Measurements from ENCODE around the gene ARF5.
"Not testable (repeated sequence)": the region's sequence is repeated elsewhere in the genome, so short reads cannot be mapped to it uniquely, and the experiment has no call there.

Gene ARF5

GRCh38 chr7:127557803-127558202 is 30.4 kb upstream of the ARF5 start:
- H3K27ac ChIP-seq = no peak overlapping the region
- no peak for TF ChIP-seq ZFX (IDR thresholded peaks at IDR 0.05; ENCODE audit: borderline replicate concordance)
- TF ChIP-seq CTCF (IDR thresholded peaks at IDR 0.05) = no peak

- no peak overlapping the region for H3K27ac ChIP-seq
- TF ChIP-seq ZFX (IDR thresholded peaks at IDR 0.05; ENCODE audit: borderline replicate concordance) (no peak), CTCF (IDR thresholded peaks at IDR 0.05) (no peak)
Measured at GRCh38 chr7:127566242-127566641, 22.0 kb upstream of the ARF5 start.

- not testable (repeated sequence) for H3K27ac ChIP-seq
Measured at GRCh38 chr7:127568034-127568433, 20.2 kb upstream of the ARF5 start.

GRCh38 chr7:127571741-127572505 is 16.3 kb upstream of the ARF5 start:
- TF ChIP-seq ZFX (IDR thresholded peaks at IDR 0.05; ENCODE audit: borderline replicate concordance) (no peak), CTCF (IDR thresholded peaks at IDR 0.05) (no peak)
- no peak overlapping the region for H3K27ac ChIP-seq

- no peak overlapping the region for H3K27ac ChIP-seq
- peak; percentile 33 for TF ChIP-seq CTCF (IDR thresholded peaks at IDR 0.05)
- no peak for TF ChIP-seq ZFX (IDR thresholded peaks at IDR 0.05; ENCODE audit: borderline replicate concordance)
Measured at GRCh38 chr7:127578036-127578684, 10.1 kb upstream of the ARF5 start.

- TF ChIP-seq CTCF (IDR thresholded peaks at IDR 0.05) (no peak), ZFX (IDR thresholded peaks at IDR 0.05; ENCODE audit: borderline replicate concordance) (no peak)
Measured at GRCh38 chr7:127578711-127579275, 9.4 kb upstream of the ARF5 start.

GRCh38 chr7:127580612-127581011 is 7.6 kb upstream of the ARF5 start:
- TF ChIP-seq ZFX (IDR thresholded peaks at IDR 0.05; ENCODE audit: borderline replicate concordance) = no peak
- TF ChIP-seq CTCF (IDR thresholded peaks at IDR 0.05) = no peak
- no peak overlapping the region for H3K27ac ChIP-seq

More at GRCh38 chr7:127578711-127579275, 9.4 kb upstream of the ARF5 start:
- H3K27ac ChIP-seq = no peak overlapping the region

Data from 22Rv1 (cell line).